IgD-negative memory B cell (primary cell): ENCODE data around the gene NALCN. TPM values are rescaled to one million over a fixed set of nuclear protein-coding genes. Genes with fewer than 3 reads are reported as not detected.

Source experiments
- H3K27ac Mint-ChIP-seq, 3 donors: one replicate each; pipeline ENCODE4 v1.8.0; 2020 to 2022; ENCODE audit warnings: mild to moderate bottlenecking in 3 of 3, mixed read lengths in 3 of 3, moderate library complexity in 1 of 3
- H3K27me3 Mint-ChIP-seq: one replicate; pipeline ENCODE4 v1.8.0; 2021; ENCODE audit warnings: mixed read lengths
- H3K36me3 Mint-ChIP-seq: one replicate; pipeline ENCODE4 v1.8.0; 2020; ENCODE audit warnings: mild to moderate bottlenecking, mixed read lengths
- H3K4me1 Mint-ChIP-seq, 3 donors: one replicate each; pipeline ENCODE4 v1.8.0; 2020 to 2022; ENCODE audit warnings: mixed read lengths in 3 of 3, mild to moderate bottlenecking in 1 of 3
- H3K4me3 Mint-ChIP-seq, 4 donors: one replicate each; pipeline ENCODE4 v1.8.0; 2020 to 2022; ENCODE audit warnings: mild to moderate bottlenecking in 4 of 4, mixed read lengths in 4 of 4, moderate library complexity in 3 of 4
- H3K9me3 Mint-ChIP-seq, 3 donors: one replicate each; pipeline ENCODE4 v1.8.0; 2020 to 2021; ENCODE audit warnings: mixed read lengths in 3 of 3, mild to moderate bottlenecking in 1 of 3
- polyA plus RNA-seq: library from polyadenylated mRNA; unstranded; fragments of 300-500 nt; fragmentation: Illumina TruSeq; gene quantifications from one replicate; pipeline ENCODE4 v1.2.3, GENCODE V29; 2021

Gene NALCN
- polyA plus RNA-seq, 1 donor from 2014 or later: not detected

DNA sequence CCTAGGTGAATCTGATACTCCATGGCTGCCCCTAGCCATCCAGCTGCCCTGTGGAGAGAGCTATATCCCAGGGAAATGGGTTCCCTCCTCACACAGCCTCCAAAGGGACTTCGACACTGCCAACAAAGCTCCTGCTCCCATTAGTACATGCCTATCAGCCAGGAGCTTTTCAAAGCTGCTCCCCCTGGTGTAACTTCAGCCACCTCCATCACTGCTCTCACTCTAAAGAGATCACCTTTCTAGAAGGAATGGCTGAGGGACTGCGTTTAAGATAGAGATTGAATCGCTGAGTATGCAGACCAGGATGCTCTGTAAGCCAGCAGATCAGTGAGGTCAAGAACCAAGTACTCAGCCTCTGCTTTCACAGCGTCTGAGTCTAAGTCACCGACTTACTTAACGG lies 213.7 kb downstream of the NALCN start:
- Mint-ChIP-seq H3K36me3 (no peaks in the 10 kb centered on the region), H3K27ac (no peak overlapping the region), H3K27me3 (no peaks in the 10 kb centered on the region), H3K4me3 (no peak overlapping the region), H3K9me3 (peaks cover 0 to 5% (median 0%) of the 10 kb centered on the region in 3 donors), H3K4me1 (no peaks in the 10 kb centered on the region)

- H3K4me3 Mint-ChIP-seq: no peak overlapping the region
- no peaks in the 10 kb centered on the region for H3K4me1 Mint-ChIP-seq
- no peaks in the 10 kb centered on the region for H3K27me3 Mint-ChIP-seq
- H3K27ac Mint-ChIP-seq: no peak overlapping the region
- peaks cover 1% of the 10 kb centered on the region for H3K36me3 Mint-ChIP-seq
- H3K9me3 Mint-ChIP-seq: peaks cover 0 to 2% (median 0%) of the 10 kb centered on the region in 3 donors
Observed at GRCh38 chr13:101190976-101191375, 225.3 kb downstream of the NALCN start.

DNA sequence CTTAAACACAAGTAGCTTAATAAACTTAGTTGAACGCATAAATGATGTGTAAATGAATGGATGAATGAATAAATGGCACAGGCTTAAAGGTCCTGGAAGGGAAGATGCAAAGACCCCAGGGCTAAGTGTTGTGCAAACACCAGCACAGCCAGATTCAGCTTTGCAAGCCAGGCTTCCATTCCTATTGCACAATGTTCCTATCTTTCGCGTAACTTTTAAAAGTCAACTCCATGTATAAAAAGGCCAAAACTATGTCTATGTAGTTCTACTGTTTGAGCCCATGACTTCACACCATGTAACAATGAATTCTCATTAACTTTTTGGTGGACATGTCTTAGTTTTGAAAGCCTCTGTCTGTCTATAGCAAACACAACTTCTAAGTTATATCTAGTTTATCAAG lies 226.0 kb downstream of the NALCN start:
- H3K9me3 Mint-ChIP-seq: peaks cover 0 to 2% (median 0%) of the 10 kb centered on the region in 3 donors
- no peaks in the 10 kb centered on the region for H3K4me1 Mint-ChIP-seq
- H3K27me3 Mint-ChIP-seq: no peaks in the 10 kb centered on the region
- no peak overlapping the region for H3K4me3 Mint-ChIP-seq
- no peak overlapping the region for H3K27ac Mint-ChIP-seq
- peaks cover 1% of the 10 kb centered on the region for H3K36me3 Mint-ChIP-seq

DNA sequence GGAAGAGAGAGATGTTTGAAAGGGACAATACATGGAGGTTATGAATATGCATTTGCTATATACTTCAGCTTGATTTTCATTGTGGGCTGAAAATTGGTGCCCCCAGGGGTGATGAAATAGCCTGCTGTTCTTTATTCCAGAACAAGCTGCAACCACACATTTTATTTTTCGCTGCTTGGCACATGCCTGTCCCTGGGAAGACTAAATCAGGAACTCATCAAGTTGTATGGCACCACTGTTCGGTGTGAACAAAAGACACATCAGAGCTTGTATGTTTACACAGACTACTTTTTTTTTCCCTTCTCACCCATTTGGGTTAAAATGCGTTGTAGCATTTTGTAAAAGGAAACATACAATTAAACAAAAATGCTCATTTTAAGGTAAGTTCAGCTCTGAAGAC lies 230.7 kb downstream of the NALCN start:
- H3K36me3 Mint-ChIP-seq: peaks cover 1% of the 10 kb centered on the region
- no peaks in the 10 kb centered on the region for H3K4me1 Mint-ChIP-seq
- no peak overlapping the region for H3K4me3 Mint-ChIP-seq
- no peak overlapping the region for H3K27ac Mint-ChIP-seq
- H3K27me3 Mint-ChIP-seq: no peaks in the 10 kb centered on the region
- H3K9me3 Mint-ChIP-seq: no peaks in the 10 kb centered on the region

DNA sequence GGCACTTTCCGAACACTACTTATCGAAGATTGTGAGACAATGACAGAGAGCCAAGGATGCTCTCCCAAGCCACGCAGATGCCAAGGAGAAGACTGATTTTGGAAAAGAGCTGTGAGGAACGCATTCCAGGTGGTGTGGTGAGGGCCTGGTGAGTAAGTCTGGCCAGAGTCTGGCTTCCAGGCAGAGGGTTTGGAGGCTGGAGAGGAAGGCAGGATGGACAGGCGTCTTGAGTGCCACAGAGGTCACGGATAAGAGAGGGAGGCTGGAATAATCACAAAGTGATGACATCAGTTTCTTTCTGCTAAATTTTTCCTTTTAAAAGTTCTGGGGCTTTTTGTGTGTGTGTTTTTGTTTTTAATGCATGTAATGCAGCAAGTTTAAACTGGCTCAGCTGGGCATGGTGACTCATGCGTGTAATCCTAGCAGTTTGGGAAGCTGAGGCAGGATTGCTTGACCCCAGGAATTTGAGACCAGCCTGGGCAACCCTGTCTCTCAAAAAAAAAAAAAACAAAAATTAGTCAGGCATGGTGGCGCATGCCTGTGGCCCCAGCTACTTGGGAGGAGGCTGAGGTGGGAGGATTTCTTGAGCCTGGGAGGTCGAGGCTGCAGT lies 235.1 kb downstream of the NALCN start:
- Mint-ChIP-seq H3K27ac (no peak overlapping the region), H3K4me3 (no peak overlapping the region), H3K4me1 (no peaks in the 10 kb centered on the region), H3K36me3 (no peaks in the 10 kb centered on the region), H3K27me3 (no peaks in the 10 kb centered on the region), H3K9me3 (peaks cover 0 to under 1% (median 0%) of the 10 kb centered on the region in 3 donors)

DNA sequence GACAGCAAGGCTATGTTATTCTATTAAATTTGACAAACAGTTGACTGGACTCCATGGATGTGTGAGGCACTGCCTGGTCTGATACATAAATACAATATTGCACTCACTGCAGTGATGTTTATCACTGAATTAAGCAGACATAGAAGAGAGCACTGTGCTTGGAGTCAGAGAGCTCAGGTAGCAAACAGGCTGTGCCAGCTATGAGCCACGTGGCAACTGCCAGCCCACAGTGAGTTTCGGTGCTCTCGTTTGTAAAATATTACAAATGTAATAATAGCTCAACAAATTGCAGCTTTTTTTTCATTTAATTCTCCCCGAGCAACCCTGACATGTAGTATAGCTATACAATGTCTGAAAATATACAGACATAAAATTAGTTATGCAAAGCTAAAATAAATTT lies 237.3 kb downstream of the NALCN start:
- H3K9me3 Mint-ChIP-seq: peaks cover 0 to 1% (median 0%) of the 10 kb centered on the region in 3 donors
- no peak overlapping the region for H3K4me3 Mint-ChIP-seq
- no peaks in the 10 kb centered on the region for H3K36me3 Mint-ChIP-seq
- H3K4me1 Mint-ChIP-seq: no peaks in the 10 kb centered on the region
- no peak overlapping the region for H3K27ac Mint-ChIP-seq
- H3K27me3 Mint-ChIP-seq: no peaks in the 10 kb centered on the region

DNA sequence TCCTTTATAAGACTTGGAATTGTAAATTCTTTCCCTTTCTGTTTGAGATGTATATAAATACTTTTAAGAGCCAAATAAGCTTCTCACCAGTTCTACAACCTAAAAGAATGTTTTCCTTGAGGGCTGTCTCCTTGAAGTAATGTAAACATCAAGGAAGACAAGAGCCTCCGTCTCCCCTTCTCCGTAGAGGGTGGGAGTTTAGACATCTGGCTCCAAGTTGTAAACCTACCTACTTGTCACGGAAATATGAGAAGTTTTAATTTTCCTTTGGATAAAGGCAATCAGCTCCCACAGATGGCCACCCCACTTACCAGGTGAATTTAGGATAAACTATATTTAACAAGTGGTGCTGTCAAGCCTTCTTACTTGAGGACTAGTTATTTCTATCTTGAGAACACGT lies 237.9 kb downstream of the NALCN start:
- Mint-ChIP-seq H3K27me3 (no peaks in the 10 kb centered on the region), H3K4me1 (no peaks in the 10 kb centered on the region), H3K36me3 (no peaks in the 10 kb centered on the region), H3K4me3 (no peak overlapping the region), H3K27ac (no peak overlapping the region), H3K9me3 (peaks cover 0 to 1% (median 0%) of the 10 kb centered on the region in 3 donors)

DNA sequence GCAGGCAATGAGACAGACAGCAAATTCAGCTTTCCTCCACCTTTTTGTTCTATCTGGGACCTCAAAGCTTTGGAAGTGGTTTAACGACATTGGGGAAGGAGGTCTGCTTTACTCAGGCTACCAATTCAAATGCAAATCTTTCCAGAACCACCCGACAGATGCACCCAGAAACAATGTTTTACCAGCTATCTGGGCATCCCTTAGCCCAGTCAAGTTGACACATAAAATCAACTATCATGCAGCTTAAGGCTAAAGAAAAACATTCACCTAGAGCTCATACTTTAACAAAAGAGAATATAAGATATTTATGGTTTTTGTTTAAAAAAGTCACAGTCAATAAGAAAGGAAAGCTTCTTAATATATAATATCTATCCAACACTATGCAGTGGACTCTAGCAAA lies 246.0 kb downstream of the NALCN start:
- Mint-ChIP-seq H3K27me3 (no peaks in the 10 kb centered on the region), H3K36me3 (no peaks in the 10 kb centered on the region), H3K27ac (no peak overlapping the region), H3K9me3 (peaks cover 0 to 3% (median 0%) of the 10 kb centered on the region in 3 donors), H3K4me1 (no peaks in the 10 kb centered on the region), H3K4me3 (no peak overlapping the region)

GRCh38 chr13:101157261-101157660 lies 259.0 kb downstream of the NALCN start:
- Mint-ChIP-seq H3K36me3 (no peaks in the 10 kb centered on the region), H3K4me3 (no peak overlapping the region), H3K9me3 (no peaks in the 10 kb centered on the region), H3K27ac (no peak overlapping the region), H3K4me1 (peaks cover 0 to 2% (median 2%) of the 10 kb centered on the region in 3 donors), H3K27me3 (peaks cover 5% of the 10 kb centered on the region)

DNA sequence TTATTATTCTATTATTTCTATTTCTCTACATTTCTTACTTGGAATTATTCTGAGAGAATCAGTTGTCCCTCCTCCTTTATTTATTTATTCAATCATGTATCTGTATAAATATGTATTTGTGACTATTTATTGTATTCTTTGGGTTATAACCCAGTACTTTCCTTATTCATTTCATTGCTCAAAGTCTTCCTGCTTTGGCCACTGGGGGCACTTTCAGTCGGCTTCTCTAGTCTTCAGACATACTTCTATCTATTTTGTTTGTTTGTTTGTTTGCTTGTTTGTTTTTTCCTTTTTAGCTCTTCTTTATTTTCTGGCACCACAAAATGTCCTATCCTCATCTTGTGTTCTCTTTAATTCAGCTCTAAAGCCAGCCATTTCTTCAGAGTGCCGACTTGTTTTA lies 260.4 kb downstream of the NALCN start:
- H3K9me3 Mint-ChIP-seq: no peaks in the 10 kb centered on the region
- no peak overlapping the region for H3K27ac Mint-ChIP-seq
- peaks cover 6% of the 10 kb centered on the region for H3K27me3 Mint-ChIP-seq
- H3K4me1 Mint-ChIP-seq: peaks cover under 1 to 7% (median under 1%) of the 10 kb centered on the region in 3 donors
- no peak overlapping the region for H3K4me3 Mint-ChIP-seq
- no peaks in the 10 kb centered on the region for H3K36me3 Mint-ChIP-seq

DNA sequence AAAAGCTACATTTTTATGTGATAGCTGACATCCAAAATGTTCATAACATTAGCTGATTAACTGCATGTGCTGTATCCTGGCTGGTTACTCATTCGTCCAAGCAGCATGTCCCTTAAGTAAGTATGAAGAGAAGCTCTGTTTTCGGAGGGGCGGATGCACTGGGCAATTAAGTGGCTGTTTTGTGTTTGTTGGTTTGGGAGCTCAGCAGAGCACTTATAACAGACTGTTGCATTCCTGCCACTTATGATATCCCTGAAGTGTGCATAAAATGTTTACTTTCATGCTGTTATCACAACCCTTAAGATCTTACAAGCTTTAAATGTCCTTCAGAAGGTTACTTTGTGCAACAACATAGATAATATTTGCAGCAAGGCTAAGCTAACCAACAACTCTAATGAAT lies 264.1 kb downstream of the NALCN start:
- Mint-ChIP-seq H3K4me1 (peaks cover 4 to 8% (median 4%) of the 10 kb centered on the region in 3 donors), H3K9me3 (no peaks in the 10 kb centered on the region), H3K36me3 (no peaks in the 10 kb centered on the region), H3K27ac (no peak overlapping the region), H3K27me3 (peaks cover 17% of the 10 kb centered on the region), H3K4me3 (no peak overlapping the region)

- Mint-ChIP-seq H3K36me3 (no peaks in the 10 kb centered on the region), H3K27ac (no peak overlapping the region), H3K4me1 (peaks cover 4 to 8% (median 4%) of the 10 kb centered on the region in 3 donors), H3K27me3 (peaks cover 24% of the 10 kb centered on the region), H3K9me3 (no peaks in the 10 kb centered on the region), H3K4me3 (no peak overlapping the region)
Observed at GRCh38 chr13:101150998-101151397, 265.3 kb downstream of the NALCN start.

GRCh38 chr13:101149735-101150384 lies 266.4 kb downstream of the NALCN start:
- peaks cover 4 to 8% (median 4%) of the 10 kb centered on the region in 3 donors for H3K4me1 Mint-ChIP-seq
- peaks cover 24% of the 10 kb centered on the region for H3K27me3 Mint-ChIP-seq
- H3K4me3 Mint-ChIP-seq: no peak overlapping the region
- H3K27ac Mint-ChIP-seq: no peak overlapping the region
- no peaks in the 10 kb centered on the region for H3K36me3 Mint-ChIP-seq
- no peaks in the 10 kb centered on the region for H3K9me3 Mint-ChIP-seq

- Mint-ChIP-seq H3K9me3 (no peaks in the 10 kb centered on the region), H3K36me3 (no peaks in the 10 kb centered on the region), H3K27ac (no peak overlapping the region), H3K4me3 (no peak overlapping the region), H3K4me1 (peaks cover 4 to 5% (median 4%) of the 10 kb centered on the region in 3 donors), H3K27me3 (peaks cover 26% of the 10 kb centered on the region)
Observed at GRCh38 chr13:101146101-101146898, 270.0 kb downstream of the NALCN start.

DNA sequence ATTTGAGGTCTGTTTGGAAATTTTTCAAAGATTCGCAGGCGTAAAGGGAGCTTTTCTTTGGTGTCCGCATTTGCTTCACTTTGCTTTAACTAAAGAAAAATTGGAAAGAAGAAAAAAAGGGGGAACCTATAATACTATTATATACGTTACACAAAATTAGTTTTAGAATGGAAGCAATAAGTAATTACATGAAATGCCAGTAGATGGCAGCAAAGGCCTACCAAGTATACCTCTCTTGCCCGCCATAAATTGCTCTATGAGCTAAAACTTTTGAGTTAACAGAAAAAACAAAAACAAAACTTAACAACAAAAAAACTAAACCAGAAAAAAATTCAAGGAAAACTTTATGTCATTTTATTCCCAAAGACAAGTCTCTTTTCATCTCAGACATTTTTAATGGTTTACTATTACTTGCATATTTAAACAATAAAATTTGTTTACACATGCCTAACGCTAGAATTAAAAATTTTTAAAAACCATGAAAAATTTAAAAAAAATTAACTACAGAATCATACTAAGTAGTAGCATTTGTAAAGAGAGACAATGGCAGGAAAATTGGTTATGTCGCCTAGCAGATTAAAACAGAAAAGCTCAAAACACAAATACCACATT lies 271.4 kb downstream of the NALCN start:
- no peaks in the 10 kb centered on the region for H3K36me3 Mint-ChIP-seq
- H3K4me1 Mint-ChIP-seq: peaks cover 0 to 1% (median 0%) of the 10 kb centered on the region in 3 donors
- H3K9me3 Mint-ChIP-seq: no peaks in the 10 kb centered on the region
- H3K27ac Mint-ChIP-seq: no peak overlapping the region
- H3K27me3 Mint-ChIP-seq: peaks cover 19% of the 10 kb centered on the region
- no peak overlapping the region for H3K4me3 Mint-ChIP-seq
